Epithelial cell of prostate (primary cell): Measurements from ENCODE around the gene SKAP1.
"Not testable (repeated sequence)": the region's sequence is repeated elsewhere in the genome, so short reads cannot be mapped to it uniquely, and the experiment has no call there.

ENCODE experiments used
- DNase-seq: peaks from one replicate; pipeline ENCODE4 v3.0.0-alpha.2; 2011; ENCODE audit warnings: low read depth, low spot score
- H3K27ac ChIP-seq: fragments of 450-650 bp; 2 replicates; pipeline ENCODE4 v1.5.1; 2017; ENCODE audit warnings: mild to moderate bottlenecking

The SKAP1 gene

DNA sequence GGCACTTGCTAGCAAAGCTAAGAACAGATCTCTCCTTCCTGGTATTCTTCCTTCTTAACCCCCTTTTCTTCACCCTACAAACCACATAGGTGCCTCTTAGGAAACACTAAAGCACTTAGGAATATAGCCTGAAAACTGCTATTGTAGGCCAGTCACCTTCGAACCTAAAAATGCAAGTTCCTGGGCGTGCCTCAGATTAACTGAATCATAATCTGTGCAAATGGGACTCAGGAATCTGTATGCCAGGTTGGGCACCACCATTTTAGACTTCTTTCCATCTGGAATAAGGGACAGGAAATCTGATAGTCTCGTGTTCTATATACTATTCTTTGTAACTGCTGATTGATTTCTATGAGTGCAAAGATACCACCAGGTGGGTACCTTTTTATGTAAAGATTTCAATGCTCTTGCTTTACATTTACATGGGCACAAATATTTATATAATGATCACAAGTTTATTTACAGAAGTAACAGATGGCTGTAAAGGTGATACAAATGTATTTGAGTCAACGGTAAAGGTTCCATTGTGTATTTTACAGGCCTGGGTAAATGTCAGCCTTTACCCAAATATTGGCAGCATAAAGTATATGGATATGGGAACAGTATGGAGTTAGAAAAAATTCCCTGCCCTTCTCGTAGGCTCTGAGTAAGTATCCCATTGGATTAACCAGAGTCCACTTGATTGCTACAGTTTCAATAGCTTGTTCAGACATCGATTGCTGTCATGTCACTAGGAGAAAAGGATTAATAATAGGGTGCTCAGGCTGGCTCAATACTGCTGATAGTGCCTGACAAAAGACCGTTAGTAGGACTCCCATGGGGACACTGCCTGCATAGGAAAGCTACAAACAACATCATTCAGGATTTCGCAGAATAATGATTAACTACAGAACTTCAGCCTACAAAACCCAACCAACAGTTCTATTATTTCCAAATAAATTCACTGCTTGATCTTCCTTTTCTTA lies 197.7 kb downstream of the SKAP1 start:
- no peak for DNase-seq
- H3K27ac ChIP-seq, result no peak overlapping the region

DNA sequence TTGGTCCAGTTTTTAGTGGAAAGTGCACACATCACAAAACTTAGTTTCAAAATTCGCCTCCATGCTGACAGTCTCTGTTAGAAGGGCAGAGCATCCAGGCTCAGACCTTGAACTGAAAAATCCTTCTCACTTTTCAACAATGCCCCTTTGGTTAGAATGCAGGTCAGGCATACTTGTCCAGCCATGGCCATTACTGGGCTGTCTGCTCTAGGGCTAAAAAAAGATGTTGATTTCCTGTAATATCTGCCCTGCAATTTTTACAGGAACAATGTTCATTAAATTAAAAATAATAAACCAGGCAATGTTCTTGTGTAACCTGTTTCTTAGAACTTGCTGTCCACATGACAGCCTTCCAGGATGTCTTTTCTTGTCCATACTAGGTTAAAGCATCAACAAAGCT lies 200.1 kb downstream of the SKAP1 start:
- no peak overlapping the region for H3K27ac ChIP-seq

DNA sequence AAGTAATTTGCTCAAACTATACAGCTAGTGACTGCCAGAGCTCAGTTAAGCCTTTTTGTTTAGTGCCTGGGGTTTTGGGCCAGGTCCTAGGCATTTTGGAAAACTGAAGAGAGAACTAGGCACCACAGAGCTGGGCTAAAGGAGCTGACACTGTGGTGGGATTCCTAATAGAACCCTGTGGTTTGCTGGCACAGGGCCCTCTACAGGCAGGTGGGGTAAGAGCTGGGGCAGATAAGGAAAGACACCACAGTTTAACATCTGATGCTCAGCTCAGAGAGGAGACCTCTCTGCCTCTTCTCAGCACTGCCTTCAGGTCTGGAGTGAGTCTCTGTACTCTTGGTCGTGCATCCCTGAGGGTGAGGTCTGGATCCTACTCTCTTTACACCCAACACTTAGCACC lies 201.3 kb downstream of the SKAP1 start:
- no peak overlapping the region for H3K27ac ChIP-seq
- DNase-seq, result no peak

More for the DNA sequence above, 200.1 kb downstream of the SKAP1 start:
- no peak for DNase-seq

DNA sequence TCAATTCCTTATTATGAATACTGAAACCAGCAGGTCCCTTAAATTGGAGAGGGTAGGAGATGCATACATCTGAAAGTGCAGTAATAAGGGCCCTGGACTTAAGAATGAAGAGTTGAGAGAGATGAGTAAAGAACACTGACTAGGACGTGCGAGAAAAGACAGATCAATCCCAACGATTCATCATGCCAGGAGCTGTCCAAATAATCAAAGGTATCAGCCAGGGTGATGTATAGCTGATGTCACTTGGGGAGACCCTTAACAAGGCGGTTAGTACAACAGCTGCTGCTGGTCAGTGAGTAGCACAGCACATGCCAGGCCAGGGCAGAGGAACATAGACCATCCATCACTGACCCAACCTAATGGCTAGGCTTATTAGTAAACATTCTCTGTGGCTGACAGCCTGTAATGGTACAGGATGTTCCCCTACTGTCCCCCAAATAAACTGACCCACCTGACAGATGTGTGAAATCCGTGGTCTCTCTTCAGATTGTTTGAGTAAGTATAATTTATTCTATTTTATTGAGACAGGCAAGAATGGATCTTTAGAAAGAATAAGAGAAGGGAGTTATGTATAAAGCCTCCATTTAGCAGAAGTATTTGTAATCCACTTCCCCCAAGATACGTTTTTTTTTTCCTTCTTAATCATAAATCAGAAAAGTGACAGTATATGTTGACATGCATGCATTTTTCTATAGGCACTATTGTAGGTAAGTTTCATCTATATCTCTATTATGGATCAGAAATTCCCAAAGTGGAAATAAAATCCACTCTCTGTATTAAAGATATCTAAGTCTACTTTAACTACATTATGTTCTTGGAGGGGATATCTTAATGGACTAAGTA lies 204.1 kb downstream of the SKAP1 start:
- H3K27ac ChIP-seq, result no peak overlapping the region
- no peak for DNase-seq

DNA sequence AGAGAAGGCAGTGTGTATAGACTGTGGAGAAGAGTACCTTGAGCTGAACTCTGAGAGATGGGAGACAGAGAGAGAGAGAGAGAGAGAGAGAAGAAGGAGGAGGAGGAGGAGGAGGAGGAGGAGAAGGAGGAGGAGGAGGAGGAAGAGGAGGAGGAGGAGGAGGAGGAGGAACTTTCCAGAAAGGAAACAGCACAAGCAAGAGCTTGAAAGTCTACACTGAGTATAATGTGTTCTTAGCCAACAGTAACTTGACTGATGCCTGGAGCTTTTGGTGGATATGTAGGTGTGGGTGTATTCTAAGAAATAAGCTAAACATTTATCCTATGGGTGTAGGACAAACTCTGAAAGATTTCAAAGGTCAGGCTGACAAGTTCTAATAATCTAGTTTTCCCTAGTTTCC lies 206.1 kb downstream of the SKAP1 start:
- DNase-seq, result no peak
- H3K27ac ChIP-seq, result no peak overlapping the region

DNA sequence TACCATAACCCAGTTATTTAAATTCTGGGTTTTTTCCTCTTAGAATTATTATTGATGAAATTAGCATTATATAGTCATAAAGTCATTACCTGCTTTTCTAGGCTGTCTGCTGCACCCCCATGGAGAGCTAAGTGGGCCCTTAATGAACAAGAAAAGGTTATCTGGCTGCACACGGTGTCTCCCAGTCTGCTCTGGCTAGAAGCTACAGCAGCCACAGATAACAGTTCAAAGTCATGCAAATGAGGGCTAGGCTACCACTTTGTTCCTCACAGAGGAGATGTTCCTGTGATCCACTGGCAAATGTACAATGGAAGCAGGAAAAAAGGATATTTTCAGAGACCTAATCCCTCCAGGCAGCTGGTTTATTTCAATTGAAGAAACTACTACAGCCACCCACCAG lies 210.4 kb downstream of the SKAP1 start:
- DNase-seq, result no peak
- H3K27ac ChIP-seq, result no peak overlapping the region

DNA sequence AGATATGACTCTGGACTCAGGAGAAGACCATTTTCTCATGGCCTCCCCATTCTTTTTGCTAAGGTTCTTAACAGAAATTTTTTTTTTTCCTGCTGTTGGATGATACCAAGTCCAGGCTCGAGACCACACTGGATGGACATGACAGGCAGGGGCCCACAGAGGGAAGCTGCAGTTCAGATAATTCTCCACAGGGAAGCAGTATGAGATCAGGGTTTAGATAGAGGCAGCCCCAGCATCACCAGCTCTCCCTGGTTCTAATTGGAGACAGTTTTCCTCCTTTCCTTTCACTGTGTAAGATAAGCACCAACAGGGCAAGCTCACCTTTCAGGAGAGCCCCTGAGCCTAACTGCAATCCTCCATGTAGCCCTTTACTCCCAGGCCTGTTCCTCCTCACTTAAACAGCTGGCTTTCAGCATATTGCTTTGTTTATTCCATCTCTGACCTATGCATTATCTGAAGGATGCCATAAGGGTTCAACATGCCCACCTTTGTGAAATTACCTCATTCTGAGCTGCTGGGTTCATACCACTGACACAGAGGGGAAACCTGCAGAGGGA lies 214.4 kb downstream of the SKAP1 start:
- H3K27ac ChIP-seq, result no peak overlapping the region
- DNase-seq, result no peak

DNA sequence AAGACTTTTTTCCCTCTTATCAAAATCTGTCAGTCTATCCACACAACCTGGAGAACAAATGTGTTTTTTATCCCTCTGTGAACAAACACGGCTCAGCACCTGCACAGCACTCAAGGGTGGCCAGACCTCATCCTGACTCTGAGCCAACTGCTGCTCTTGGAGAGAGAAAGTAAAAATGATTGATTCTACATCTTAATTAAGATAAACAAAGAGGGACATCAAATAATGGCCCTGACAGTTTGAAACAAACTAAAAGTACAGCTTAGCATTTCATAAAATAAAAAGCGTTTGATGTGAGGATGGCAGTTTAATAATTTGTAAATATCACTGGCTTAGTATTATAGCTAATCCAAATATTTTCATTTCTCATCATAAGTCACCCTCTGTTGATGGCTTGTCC lies 216.2 kb downstream of the SKAP1 start:
- DNase-seq, result no peak
- H3K27ac ChIP-seq, result no peak overlapping the region

DNA sequence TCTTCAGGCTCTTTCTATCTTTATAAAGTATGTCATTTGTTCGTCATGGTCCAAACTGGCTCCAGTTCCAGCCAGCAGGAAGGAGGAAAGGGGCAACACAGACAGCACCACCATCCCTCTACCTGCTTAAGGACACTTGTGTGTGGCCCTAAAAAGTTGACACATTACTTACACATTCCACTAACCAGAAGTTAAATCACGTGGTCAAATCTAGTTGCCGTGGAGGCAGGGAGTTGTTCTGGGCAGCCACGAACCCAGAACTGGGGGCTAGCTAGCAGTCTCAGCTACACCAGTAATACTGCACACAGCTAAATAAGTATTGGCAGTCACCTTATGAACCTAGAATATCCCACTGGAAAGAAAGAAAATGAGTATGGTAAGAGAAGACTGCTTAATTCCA lies 218.2 kb downstream of the SKAP1 start:
- no peak for DNase-seq
- H3K27ac ChIP-seq, result no peak overlapping the region

DNA sequence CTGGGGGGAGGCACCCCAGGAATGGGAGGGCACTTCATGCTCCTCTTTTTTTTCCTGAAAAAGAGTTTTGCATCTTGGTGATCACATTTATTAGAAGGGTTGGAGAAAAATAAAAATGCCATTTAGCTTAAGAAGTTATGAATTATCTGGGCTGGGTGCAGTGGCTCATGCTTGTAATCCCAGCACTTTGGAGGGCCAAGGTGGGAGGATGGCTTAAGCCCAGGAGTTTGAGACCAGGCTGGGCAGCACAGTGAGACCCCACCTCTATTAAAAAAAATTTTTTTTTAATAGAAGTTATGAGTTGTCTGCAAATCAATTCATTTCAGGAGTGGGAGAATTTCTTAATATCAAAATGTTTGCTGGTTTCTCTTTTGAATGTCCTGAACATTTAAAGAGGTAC lies 219.0 kb downstream of the SKAP1 start:
- DNase-seq, result no peak
- H3K27ac ChIP-seq, result no peak overlapping the region

DNA sequence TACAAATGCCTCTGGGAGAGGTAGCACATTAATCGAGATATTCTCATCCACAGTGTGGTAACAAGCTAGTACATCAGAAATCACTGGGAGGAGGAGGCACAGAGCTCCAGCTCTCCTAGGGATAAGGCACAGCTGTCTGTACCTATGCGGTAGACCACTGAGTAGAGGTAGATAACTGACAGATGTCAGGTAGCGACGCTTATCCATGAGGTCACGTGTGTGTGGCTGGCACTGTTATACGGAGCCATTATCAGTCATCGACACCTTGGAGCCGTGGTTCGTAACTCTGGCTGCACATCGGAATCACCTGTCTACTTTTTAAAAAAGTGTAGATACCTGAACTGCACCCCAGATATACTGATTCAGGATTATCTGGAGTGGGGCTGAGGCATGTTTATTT lies 220.0 kb downstream of the SKAP1 start:
- no peak overlapping the region for H3K27ac ChIP-seq
- no peak for DNase-seq

DNA sequence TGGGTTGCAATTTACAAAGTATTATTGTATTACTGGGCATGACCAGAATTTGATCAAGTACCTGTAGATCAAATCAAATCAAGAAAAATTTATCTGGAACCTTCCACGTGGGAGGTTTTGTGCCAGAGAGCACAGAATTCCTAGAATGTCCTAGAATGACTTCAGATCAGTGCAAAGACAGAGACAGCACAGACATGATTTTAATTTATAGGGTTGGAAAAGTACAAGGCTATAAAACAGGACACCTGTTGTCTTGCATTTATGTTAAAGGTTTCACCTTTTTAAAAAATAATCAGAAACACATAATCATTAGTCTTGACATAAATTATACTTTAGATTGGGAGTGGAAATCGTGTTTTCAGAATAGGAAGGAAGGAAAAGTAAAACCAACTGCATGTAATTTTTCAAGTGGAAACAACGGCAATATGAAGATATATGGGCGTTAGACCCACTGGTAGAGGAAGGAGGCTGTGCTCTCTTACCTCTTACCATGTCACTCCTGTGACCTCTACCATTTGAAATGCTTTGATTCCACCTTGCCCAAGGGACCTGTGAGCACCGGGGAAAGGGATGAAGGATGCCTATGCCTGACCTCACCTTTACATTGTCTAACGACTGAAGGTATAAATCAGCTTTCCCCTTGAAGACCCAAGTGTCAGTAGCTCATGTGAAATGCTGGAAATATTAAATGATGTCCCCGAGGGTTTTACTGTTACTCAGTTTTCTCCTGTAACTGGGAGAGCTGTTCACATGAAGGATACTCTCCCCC lies 222.1 kb downstream of the SKAP1 start:
- DNase-seq, result no peak
- H3K27ac ChIP-seq, result no peak overlapping the region

DNA sequence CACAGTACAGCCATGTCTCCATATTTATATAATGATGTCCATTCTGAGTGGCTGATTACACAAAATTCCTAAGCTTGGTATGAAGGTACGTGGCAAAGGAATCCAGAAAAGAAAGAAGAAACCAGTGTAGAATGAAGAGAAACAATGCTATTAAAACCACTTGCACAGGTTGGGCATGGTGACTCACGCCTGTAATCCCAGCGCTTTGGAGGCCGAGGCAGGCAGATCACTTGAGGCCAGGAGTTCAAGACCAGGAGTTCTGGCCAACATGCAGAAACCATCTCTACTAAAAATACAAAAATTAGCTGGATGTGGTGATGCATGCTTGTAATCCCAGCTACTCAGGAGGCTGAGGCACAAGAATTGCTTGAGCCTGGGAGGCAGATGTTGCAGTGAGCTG lies 223.0 kb downstream of the SKAP1 start:
- DNase-seq, H3K27ac ChIP-seq: not testable (repeated sequence)

DNA sequence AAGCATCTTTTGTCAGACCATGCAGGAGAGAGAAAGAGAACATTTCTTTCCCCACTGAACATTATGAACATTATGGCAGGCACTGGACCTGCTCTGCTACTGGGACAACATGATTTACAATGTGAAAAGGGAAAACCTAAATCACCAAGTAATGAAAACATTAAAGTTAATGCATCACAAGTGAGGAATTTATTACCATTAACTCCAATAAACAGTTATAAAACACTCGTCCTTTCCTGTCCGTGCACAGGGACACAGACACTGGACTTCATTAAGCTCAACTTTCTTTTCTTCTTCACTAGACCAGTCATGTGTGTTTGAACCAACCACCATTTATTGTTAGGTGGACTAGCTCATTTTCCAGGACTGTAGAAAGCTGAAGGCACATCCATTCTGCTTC lies 227.1 kb downstream of the SKAP1 start:
- no peak for DNase-seq
- H3K27ac ChIP-seq, result no peak overlapping the region

DNA sequence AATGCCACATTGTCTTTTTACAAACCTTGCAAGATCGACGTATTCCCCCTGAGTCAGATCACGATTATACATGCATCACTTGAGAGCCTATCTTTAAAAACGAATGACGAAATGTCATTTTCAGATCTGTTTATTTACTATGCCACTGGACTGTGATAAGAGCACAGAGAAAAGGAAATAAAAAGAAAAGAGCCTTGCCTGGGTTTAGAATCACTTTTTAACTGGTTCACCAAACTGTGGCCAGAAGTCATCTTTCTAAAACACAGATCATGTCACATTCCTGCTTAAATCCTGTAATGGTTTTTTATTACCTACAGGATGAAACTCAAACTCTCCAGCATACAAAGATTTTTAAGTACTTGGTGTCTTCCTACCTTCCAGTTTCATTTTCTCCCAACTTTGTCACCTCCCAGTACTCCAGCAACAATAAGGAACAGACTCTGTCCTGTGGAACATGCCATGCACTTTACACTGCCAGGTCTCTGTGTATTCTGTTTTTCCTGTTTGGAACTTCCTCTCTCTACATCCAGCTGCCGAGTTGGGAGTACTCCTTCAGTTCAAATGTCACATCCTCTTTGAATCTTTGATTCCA lies 231.0 kb downstream of the SKAP1 start:
- DNase-seq, result no peak
- no peak overlapping the region for H3K27ac ChIP-seq

DNA sequence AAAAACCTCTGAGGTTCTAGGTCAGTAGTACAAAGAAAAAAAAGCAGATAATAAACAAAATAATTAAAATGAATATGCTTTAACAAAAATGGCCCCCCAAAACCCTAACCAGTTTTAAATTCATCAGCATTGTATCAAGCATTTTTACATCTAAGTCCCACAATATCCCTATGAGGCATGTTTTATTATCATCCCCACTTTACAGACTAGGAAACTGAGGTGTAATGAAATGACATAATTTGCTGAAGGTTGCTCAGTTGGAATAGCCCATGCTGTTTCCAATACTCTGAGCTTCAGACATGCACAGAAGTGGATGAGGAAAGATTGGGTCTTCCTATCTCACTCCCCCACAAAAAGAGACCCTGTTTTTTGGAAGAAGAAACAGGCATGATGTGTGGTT lies 234.1 kb downstream of the SKAP1 start:
- no peak overlapping the region for H3K27ac ChIP-seq
- no peak for DNase-seq

DNA sequence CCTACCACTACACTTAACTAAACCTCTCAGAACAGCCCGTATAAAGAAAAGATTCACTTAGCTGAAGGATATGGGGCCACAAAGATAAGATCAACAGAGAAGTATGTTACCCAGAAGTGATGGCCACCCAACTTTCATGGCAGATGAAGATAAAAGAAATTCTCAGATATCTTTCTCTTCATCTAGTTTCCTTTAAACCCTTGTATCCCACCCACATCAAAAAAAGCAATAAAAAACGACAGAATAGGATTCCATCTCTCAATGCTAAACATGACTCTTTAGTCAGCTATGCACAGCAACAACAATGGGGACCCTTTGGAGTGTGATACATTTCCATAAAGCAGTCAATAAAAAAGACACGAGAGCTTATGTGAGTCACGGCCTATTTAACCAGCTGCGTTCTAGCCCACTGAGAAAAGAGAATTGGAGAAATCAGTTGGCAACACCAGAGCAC lies 235.9 kb downstream of the SKAP1 start:
- H3K27ac ChIP-seq, result no peak overlapping the region
- DNase-seq, result no peak

DNA sequence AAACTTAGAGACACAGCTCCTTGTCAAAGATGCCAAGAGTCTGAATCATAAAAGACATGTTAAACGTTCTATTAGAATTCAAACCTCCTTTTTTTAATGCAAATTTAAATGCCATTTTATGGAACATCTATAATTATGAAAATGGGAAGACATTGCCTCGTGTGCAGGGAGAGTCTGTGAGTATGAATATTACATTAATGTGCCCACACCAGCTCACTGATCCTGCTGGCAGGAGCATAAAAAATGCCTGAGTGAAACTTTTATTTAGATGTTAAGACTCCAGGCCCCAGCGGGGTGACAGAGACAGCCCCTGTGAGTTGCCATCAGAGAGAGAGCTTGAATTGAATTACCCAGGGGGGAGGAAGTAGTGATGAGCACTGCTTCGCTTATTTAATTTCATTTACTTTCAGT lies 237.7 kb downstream of the SKAP1 start:
- DNase-seq, result no peak
- no peak overlapping the region for H3K27ac ChIP-seq

DNA sequence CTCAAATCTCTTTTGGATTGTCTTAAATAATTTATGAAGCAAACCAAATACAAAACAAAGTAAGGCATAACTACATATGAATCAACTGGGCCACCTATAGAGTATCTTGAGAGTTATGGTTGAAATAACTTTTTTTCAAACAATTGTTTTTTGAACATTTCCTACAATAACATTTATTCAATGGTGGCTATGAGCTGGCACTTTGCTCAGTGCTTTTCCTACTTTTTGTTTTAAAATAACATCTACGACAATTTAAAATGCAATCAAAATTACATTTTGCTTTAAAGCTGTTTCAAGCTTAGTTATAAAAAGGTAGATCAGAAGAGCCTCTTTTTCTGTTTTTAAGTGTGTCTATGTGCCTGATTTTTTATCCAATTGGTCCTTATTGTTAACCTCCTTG lies 238.7 kb downstream of the SKAP1 start:
- no peak overlapping the region for H3K27ac ChIP-seq
- DNase-seq, result no peak

DNA sequence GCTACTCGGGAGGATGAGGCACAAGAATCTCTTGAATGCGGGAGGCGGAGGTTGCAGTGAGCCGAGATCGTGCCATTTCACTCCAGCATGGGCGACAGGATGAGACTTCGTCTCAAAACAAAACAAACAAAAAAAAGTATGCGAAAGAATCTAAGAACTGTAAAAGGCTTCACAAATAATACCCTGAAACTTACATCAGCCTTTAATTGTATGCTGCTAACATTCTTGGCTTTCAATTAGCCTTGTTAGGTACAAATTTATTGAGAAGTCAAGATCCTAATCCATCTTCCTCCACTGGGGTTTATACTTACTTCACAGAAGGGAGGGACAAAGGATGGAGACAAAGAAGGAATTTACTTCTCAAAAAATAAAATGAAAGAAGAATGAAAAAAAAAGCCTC lies 239.1 kb downstream of the SKAP1 start:
- no peak for DNase-seq
- no peak overlapping the region for H3K27ac ChIP-seq
